CD4-positive, alpha-beta T cell treated with Interleukin-4 for 1 hour (primary cell): Measurements from ENCODE around the gene EXOSC5.

Experiments used
- DNase-seq, 2 donors: peaks; one replicate each; pipeline ENCODE4 v3.0.0-alpha.2; 2020 to 2022

The EXOSC5 gene

GRCh38 chr19:41341669-41342490 is 55.3 kb downstream of the EXOSC5 start:
- peak; percentile 36 for DNase-seq

- DNase-seq, result no peak
Measured at GRCh38 chr19:41339936-41340335, 57.2 kb downstream of the EXOSC5 start.
